Measurements from ENCODE around the gene STXBP5.
A peak's percentile ranks its signal among the peaks of the same experiment; 100 is the strongest.

STXBP5 gene

DNA sequence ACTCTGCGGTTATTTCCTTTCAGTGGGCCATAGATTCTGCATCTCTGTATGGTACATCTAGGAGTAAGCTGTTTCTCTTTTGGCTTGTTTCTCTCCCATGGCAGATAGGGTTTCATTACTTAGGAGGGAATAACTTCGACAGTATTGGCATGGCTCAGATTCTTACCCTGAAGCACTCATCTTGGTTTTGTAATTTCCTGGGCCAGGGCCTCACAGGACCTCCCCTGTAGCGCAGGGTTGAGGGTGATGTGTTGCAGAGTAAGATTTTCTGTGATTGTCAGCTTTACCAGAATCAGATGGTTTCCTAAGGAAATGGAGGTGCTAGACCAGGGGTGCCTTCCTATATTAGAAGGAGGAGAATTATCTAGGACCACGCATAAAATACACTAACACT is 78.3 kb downstream of the STXBP5 start:
- TF ChIP-seq, protein P1, sequence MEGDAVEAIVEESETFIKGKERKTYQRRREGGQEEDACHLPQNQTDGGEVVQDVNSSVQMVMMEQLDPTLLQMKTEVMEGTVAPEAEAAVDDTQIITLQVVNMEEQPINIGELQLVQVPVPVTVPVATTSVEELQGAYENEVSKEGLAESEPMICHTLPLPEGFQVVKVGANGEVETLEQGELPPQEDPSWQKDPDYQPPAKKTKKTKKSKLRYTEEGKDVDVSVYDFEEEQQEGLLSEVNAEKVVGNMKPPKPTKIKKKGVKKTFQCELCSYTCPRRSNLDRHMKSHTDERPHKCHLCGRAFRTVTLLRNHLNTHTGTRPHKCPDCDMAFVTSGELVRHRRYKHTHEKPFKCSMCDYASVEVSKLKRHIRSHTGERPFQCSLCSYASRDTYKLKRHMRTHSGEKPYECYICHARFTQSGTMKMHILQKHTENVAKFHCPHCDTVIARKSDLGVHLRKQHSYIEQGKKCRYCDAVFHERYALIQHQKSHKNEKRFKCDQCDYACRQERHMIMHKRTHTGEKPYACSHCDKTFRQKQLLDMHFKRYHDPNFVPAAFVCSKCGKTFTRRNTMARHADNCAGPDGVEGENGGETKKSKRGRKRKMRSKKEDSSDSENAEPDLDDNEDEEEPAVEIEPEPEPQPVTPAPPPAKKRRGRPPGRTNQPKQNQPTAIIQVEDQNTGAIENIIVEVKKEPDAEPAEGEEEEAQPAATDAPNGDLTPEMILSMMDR (conservative IDR thresholded peaks at IDR 0.05; ENCODE audit: low read depth): no peak
- DNase-seq (ENCODE audit: low spot score): no peak
- H3K27ac ChIP-seq: no peak overlapping the region
- POLR2A ChIA-PET (ENCODE audit: low non-redundant PET): no interaction called here
- CTCF ChIA-PET: interaction anchor here (1.2 kb wide), 1 partner anchor 380 kb away, joined by 5 read pairs; no protein-coding TSS in a partner anchor

- no peak for DNase-seq (ENCODE audit: low spot score)
- H3K27ac ChIP-seq: no peak overlapping the region
- TF ChIP-seq, protein P1 (conservative IDR thresholded peaks at IDR 0.05; ENCODE audit: low read depth): no peak
- POLR2A ChIA-PET (ENCODE audit: low non-redundant PET): no interaction called here
- CTCF ChIA-PET: interaction anchor here (1.2 kb wide), 1 partner anchor 381 kb away, joined by 5 read pairs; no protein-coding TSS in a partner anchor
Observed at GRCh38 chr6:147283460-147283859, 79.2 kb downstream of the STXBP5 start.

GRCh38 chr6:147285087-147285855 is 81.1 kb downstream of the STXBP5 start:
- peak; percentile 16 for DNase-seq (ENCODE audit: low spot score)
- no peak overlapping the region for H3K27ac ChIP-seq
- ChIA-PET POLR2A (ENCODE audit: low non-redundant PET) (no interaction called here), CTCF (interaction anchor here (0.7 kb wide), 1 partner anchor 36 kb away, joined by 3 read pairs; no protein-coding TSS in a partner anchor)
- TF ChIP-seq, protein P1 (conservative IDR thresholded peaks at IDR 0.05; ENCODE audit: low read depth): peak; percentile 31; the same call in 1 of the 2 replicates

- TF ChIP-seq, protein P1 (conservative IDR thresholded peaks at IDR 0.05; ENCODE audit: low read depth): no peak
- ChIA-PET CTCF (no interaction called here), POLR2A (ENCODE audit: low non-redundant PET) (no interaction called here)
- peak; percentile 26 for DNase-seq (ENCODE audit: low spot score)
- no peak overlapping the region for H3K27ac ChIP-seq
Observed at GRCh38 chr6:147287869-147288271, 83.7 kb downstream of the STXBP5 start.

DNA sequence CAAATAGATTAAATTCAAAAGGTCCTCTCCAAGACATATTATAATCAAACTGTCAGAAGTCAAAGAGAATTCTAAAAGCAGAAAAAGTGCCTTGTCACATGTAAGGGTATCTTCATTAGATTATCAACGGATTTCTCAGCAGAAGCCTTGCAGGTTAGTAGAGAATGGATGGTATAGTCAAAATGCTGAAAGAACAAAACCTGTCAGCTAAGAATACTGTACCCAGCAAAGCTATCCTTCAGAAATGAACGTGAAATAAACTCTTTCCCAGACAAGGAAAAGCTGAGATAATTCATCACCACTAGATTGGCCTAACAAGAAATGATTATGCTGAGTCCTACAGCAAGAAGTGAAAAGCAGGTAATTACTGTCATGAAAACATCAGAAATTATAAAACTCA is 92.9 kb downstream of the STXBP5 start:
- POLR2A ChIA-PET (ENCODE audit: low non-redundant PET): interaction anchor here (0.5 kb wide), 1 partner anchor 527 kb away, joined by 3 read pairs; no protein-coding TSS in a partner anchor
- H3K27ac ChIP-seq: no peak overlapping the region
- CTCF ChIA-PET: no interaction called here
- no peak for DNase-seq (ENCODE audit: low spot score)
- TF ChIP-seq, protein P1 (conservative IDR thresholded peaks at IDR 0.05; ENCODE audit: low read depth): no peak

- POLR2A ChIA-PET (ENCODE audit: low non-redundant PET): no interaction called here
- CTCF ChIA-PET: no interaction called here
- TF ChIP-seq, protein P1 (conservative IDR thresholded peaks at IDR 0.05; ENCODE audit: low read depth): no peak
- no peak for DNase-seq (ENCODE audit: low spot score)
- no peak overlapping the region for H3K27ac ChIP-seq
Observed at GRCh38 chr6:147297663-147298316, 93.6 kb downstream of the STXBP5 start.

Data from RWPE1 (cell line).